Kidney capillary endothelial cell (primary cell): Measurements from ENCODE around the gene RAD51.
"Not testable (repeated sequence)": the region's sequence is repeated elsewhere in the genome, so short reads cannot be mapped to it uniquely, and the experiment has no call there.

Experiments used
- DNase-seq: peaks from one replicate; pipeline ENCODE4 v3.0.0-alpha.2; 2018; ENCODE audit warnings: low spot score

The RAD51 gene

GRCh38 chr15:40694688-40695468 lies at the start of gene RAD51:
RAD51 (plus strand) TSS chr15:40695174; CDS start chr15:40698759, 3,585 bp downstream.
- DNase-seq, result peak; percentile 88

DNA sequence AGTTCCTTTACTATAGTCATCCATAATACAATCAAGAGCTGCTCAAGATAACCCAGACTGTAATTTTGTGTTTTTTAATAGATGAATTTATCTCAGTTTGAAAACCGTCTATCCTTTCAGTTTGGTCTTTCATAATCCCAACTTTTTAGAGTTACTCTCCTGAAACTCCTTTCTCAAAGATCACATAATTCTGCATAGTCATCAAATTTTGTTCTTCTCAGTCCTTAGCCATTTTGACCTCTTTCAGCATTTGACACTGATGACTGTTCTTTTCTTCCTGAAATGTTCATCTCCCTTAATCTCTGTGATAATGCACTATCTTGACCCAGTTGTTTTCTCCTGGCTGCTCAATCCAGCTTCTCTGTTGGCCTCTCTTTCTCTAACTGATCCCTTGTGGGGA lies 47.5 kb upstream of the RAD51 start:
- no peak for DNase-seq

DNA sequence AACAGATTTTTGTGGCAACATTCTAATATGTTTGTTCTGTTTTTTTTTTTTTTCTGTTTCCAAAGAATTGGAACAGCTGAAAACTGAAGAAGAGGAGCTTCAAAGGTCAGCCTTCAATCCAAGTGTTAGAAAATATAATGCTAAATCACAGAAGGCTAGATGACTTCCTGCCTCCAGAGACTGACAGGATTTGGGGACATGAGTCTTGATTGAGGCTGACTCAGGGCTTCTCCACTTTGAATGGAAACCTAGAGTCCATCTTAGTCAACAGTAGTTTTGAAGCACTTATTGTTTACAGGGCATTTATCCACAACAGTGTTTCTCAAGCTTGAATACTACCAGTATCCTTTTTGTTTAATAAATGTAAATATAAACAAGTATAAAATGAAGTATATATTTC lies 44.5 kb upstream of the RAD51 start:
- no peak for DNase-seq

GRCh38 chr15:40660686-40661085 lies 34.3 kb upstream of the RAD51 start:
- DNase-seq, result no peak

- DNase-seq, result no peak
Observed at GRCh38 chr15:40664909-40665308, 30.1 kb upstream of the RAD51 start.

GRCh38 chr15:40676290-40676689 lies 18.7 kb upstream of the RAD51 start:
- DNase-seq, result not testable (repeated sequence)

GRCh38 chr15:40676906-40677305 lies 18.1 kb upstream of the RAD51 start:
- DNase-seq, result not testable (repeated sequence)

DNA sequence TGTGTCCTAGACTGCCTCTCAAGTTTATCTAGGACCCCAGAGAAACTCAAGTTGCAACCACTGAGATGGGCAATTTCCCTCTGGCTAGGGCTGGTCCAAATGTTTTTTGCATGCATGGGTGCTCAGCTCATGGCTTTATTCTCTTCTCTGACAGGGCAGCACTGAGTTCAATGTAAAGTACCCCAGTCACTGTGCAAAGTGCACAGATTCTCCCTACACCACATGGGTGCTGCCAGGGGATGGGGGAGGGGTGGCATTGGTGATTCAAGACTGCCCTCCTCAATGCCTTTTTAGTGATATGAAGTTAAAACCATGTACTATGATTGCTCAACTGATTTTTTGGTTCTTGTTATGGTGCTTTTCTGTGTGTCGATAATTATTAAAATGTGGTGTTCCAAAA lies 14.8 kb upstream of the RAD51 start:
- no peak for DNase-seq

DNA sequence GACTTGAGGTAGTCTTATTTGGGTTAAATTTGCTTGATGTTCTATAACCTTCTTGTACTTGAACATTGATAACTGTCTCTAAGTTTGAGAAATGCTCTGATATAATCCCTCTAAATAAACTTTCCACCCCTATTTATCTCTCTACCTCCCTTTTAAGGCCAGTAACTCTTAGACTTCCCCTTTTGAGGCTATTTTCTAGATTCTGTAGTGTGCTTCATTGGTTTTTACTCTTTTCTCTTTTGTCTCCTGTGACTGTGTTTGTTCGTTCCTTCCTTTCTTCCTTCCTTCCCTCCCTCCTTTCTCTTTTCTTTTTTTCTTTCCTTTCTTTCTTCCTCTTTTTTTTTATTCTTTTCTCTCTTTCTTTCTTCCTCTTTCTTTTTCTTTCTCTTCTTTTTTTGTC lies 14.0 kb upstream of the RAD51 start:
- not testable (repeated sequence) for DNase-seq

GRCh38 chr15:40684381-40684780 lies 10.6 kb upstream of the RAD51 start:
- DNase-seq, result no peak

GRCh38 chr15:40685376-40685775 lies 9.6 kb upstream of the RAD51 start:
- DNase-seq, result no peak

GRCh38 chr15:40688932-40689799 lies 5.8 kb upstream of the RAD51 start:
- no peak for DNase-seq

- no peak for DNase-seq
Observed at GRCh38 chr15:40691737-40692136, 3.2 kb upstream of the RAD51 start.

DNA sequence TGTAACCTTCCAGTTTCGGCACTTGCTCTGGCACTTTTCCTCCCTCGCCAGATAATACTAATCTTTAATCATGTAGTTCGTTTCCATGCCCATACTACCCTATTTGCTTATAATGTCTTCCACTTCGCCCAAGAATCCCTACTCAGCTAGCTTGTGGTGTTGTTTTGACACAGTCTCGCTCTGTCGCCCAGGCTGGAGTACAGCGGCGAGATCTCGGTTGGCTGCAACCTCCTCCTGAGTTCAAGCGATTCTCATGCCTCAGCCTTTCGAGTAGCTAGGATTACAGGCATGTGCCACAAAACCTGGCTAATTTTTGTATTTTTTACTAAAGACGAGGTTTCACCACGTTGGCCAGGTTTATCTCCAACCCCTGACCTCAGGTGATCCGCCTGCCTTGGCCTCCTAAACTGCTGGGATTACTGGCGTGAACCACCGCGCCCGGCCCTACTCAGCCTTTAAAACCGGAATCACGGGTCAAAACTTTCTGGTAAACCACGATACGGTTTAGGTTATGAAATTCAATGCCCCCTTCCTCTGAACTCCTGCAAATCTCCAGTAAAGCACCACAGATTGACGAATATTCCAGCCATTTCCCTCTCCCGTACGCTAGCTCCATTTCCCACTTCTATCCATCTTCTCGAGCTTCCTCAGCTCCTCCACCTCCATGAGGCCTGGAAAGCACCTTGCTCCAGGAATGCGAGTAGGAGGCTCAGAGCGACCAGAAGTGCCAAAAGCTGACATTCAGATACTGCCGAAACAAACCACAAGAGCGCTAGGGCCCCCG lies 878 bp upstream of the RAD51 start:
- no peak for DNase-seq

GRCh38 chr15:40695469-40695890 lies 506 bp downstream of the RAD51 start:
- peak; percentile 22 for DNase-seq

GRCh38 chr15:40696228-40696627 lies 1.3 kb downstream of the RAD51 start:
- DNase-seq, result no peak

DNA sequence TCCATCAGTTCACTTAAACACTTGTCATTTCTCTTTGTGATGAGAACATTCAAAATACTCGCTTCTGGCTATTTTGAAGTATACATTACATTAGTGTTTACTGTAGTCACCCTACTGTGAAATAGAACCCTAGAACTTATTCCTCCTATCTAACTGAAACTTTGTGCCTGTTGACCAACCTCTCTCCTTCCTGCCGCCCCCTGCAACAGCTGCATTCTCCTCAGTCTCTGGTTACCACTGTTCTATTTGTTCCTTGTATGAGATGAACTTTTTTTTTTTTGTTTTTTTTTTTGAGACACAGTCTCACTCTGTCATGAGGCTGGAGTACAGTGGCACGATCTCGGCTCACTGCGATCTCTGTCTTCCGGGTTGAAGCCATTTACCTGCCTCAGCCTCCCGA lies 2.9 kb downstream of the RAD51 start:
- DNase-seq, result no peak

DNA sequence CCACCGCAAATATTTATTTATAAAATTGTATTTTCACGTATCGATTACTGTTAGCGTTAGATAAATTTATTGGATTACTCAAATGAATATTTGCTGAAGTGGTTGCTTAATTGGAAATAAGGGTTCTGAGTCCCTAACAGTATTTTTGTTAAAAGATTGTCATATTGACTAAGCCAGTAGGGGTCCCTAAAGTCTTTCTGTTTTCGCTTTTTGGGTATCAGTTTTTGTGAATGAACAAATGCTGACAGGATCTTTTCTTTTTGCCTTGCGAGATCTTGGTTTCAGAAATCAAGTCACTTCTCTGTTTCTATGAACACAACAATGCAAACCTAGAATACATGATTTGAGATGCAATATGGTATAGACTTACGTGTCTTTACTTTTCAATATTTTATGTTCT lies 7.1 kb downstream of the RAD51 start:
- no peak for DNase-seq

DNA sequence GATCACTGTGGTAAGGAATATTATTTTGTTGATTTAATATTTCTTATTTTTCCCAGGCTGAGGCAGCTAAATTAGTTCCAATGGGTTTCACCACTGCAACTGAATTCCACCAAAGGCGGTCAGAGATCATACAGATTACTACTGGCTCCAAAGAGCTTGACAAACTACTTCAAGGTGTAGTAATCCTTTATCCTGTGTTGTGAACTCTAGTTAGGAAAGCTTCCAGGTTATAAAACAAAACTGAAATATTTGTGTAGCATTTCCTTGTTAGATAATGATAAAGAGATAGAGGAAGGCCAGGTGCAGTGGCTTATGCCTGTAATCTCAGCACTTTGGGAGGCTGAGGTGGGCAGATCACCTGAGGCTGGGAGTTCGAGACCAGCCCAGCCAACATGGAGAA lies 11.1 kb downstream of the RAD51 start:
- no peak for DNase-seq

DNA sequence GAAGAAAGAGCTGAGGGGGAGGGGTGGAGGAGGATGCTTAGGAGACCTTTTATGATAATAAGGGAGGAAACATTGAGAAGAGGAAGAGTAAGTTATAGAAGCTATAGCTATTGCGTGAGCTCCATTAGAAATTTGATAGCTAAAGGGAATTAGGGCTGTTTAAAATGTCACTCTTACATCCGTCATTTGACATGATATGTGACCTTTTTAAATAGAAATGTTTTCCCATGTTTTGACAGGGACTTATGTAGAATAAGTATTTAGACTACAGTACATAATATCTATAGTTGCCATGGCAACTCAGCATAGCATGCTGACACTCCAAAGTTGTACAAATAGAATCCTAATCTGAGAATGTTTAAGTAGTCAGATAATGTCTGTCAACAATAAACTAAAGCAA lies 19.2 kb downstream of the RAD51 start:
- no peak for DNase-seq

- DNase-seq, result no peak
Observed at GRCh38 chr15:40716165-40716564, 21.2 kb downstream of the RAD51 start.

- no peak for DNase-seq
Observed at GRCh38 chr15:40721701-40722100, 26.7 kb downstream of the RAD51 start.
